HCT116 (cell line): Measurements from ENCODE around the gene KNCN. TPM values are rescaled to one million over a fixed set of nuclear protein-coding genes. Genes with fewer than 3 reads are reported as not detected.
A peak's percentile ranks its signal among the peaks of the same experiment; 100 is the strongest.

Experiments
- ATAC-seq: fragments of 200-7000 bp; cut with Tn5 transposase; 2 replicates; pipeline ENCODE4 v1.9.1; 2020; ENCODE audit warnings: mild to moderate bottlenecking, moderate library complexity
- BruUV-seq: library from RNA; stranded (reverse); fragments of 400-500 nt; replicated peaks from 2 replicates; lab custom pipeline; 2021; lab: Mats Ljungman, UMichigan
- CTCF ChIA-PET: fragments of 300-600 bp; sonication (Branson Sonifier 250); formaldehyde crosslinking; loops from one replicate; lab custom pipeline; 2021; ENCODE audit warnings: antibody characterized with exemption; lab: Charles Lee
- POLR2A ChIA-PET: fragments of 300-600, 350-600 bp; sonication (Branson Sonifier 250); formaldehyde crosslinking; loops from one replicate; lab custom pipeline; 2021; ENCODE audit warnings: antibody characterized with exemption; lab: Charles Lee
- RAD21 ChIA-PET, 2 experiments: fragments of 300-600 bp; sonication (Branson Sonifier 250); formaldehyde crosslinking; loops; one replicate each; lab custom pipeline; 2023; ENCODE audit warnings: low total read pairs in 2 of 2; ENCODE audit not compliant: uncharacterized antibody in 2 of 2, unreplicated experiment in 2 of 2, low non-redundant PET in 1 of 2; lab: Charles Lee
- DNase-seq: peaks from one replicate; pipeline ENCODE4 v3.0.0-alpha.2; 2010; ENCODE audit warnings: low read depth, low spot score
- H2AFZ ChIP-seq: fragments of 200-600 bp; shearing (Covaris generic), sonication (generic); 2 replicates; pipeline ENCODE4 v1.6.1; 2017; ENCODE audit warnings: low read depth, mixed run types, mixed read lengths, antibody characterized with exemption, low read length; ENCODE audit not compliant: poor library complexity, severe bottlenecking
- H3K27ac ChIP-seq: 2 replicates; pipeline ENCODE4 v1.5.1; 2012; ENCODE audit warnings: low read depth, low read length
- H3K27me3 ChIP-seq: fragments of 200-600 bp; sonication (generic); 2 replicates; pipeline ENCODE4 v1.6.1; 2016; ENCODE audit warnings: mixed run types, low read length, mixed read lengths; ENCODE audit not compliant: insufficient read depth
- H3K36me3 ChIP-seq, 2 experiments: fragments of 200-500 bp in 1 of 2; fragments of 200-600 bp in 1 of 2; sonication (Bioruptor generic) in 1 of 2; sonication (generic) in 1 of 2; 2 replicates each; pipeline versions ENCODE4 v1.5.1 to v1.6.1; 2014 to 2016; ENCODE audit warnings: low read length in 2 of 2, inconsistent platforms in 1 of 2, mixed read lengths in 1 of 2, mixed run types in 1 of 2; ENCODE audit not compliant: insufficient read depth in 2 of 2, control insufficient read depth in 1 of 2
- H3K4me1 ChIP-seq, 2 experiments: fragments of 200-600 bp in 1 of 2; sonication (generic) in 1 of 2; 2 replicates each; pipeline versions ENCODE4 v1.5.1 to v1.6.1; 2012 to 2017; ENCODE audit warnings: low read length in 2 of 2, inconsistent platforms in 1 of 2, mild to moderate bottlenecking in 1 of 2, mixed read lengths in 1 of 2, mixed run types in 1 of 2, moderate library complexity in 1 of 2; ENCODE audit not compliant: insufficient read depth in 2 of 2, control insufficient read depth in 1 of 2
- H3K4me2 ChIP-seq: fragments of 200-600 bp; sonication (generic); 2 replicates; pipeline ENCODE4 v1.6.1; 2017; ENCODE audit warnings: mixed run types, low read length, mixed read lengths
- H3K4me3 ChIP-seq, 2 experiments: fragments of 200-600 bp in 1 of 2; sonication (generic) in 1 of 2; replicated peaks in 1 of 2; 2 replicates each; pipeline ENCODE4 v1.5.1; 2011 to 2016; ENCODE audit warnings: low read length in 2 of 2, control low read depth in 1 of 2, low read depth in 1 of 2, mild to moderate bottlenecking in 1 of 2, mixed read lengths in 1 of 2, mixed run types in 1 of 2
- H3K79me2 ChIP-seq: fragments of 200-600 bp; sonication (generic); 2 replicates; pipeline ENCODE4 v1.6.1; 2017; ENCODE audit warnings: mild to moderate bottlenecking, mixed run types, low read length, moderate library complexity, mixed read lengths; ENCODE audit not compliant: insufficient read depth
- H3K9ac ChIP-seq: fragments of 200-600 bp; sonication (generic); 2 replicates; pipeline ENCODE4 v1.6.1; 2016; ENCODE audit warnings: low read length, mixed read lengths
- H3K9me2 ChIP-seq: fragments of 200-600 bp; sonication (generic), shearing (Covaris generic); 2 replicates; pipeline ENCODE4 v1.6.1; 2017; ENCODE audit warnings: mixed run types, mild to moderate bottlenecking, moderate library complexity; ENCODE audit not compliant: insufficient read depth
- H3K9me3 ChIP-seq, 2 experiments: fragments of 200-500 bp in 1 of 2; fragments of 200-600 bp in 1 of 2; sonication (Bioruptor generic) in 1 of 2; sonication (generic) in 1 of 2; 2 replicates each; pipeline ENCODE4 v1.6.1; 2014 to 2017; ENCODE audit warnings: low read length in 2 of 2, mixed read lengths in 2 of 2, inconsistent platforms in 1 of 2, low read depth in 1 of 2, mild to moderate bottlenecking in 1 of 2, mixed run types in 1 of 2, moderate library complexity in 1 of 2; ENCODE audit not compliant: control insufficient read depth in 1 of 2, insufficient read depth in 1 of 2
- H4K20me1 ChIP-seq: fragments of 200-600 bp; sonication (generic), shearing (Covaris generic); 2 replicates; pipeline ENCODE4 v1.6.1; 2017; ENCODE audit warnings: mixed run types, mild to moderate bottlenecking, moderate library complexity; ENCODE audit not compliant: insufficient read depth
- ATF3 ChIP-seq: IDR thresholded peaks from 2 replicates; pipeline ENCODE4 v1.6.1; 2012
- CTCF ChIP-seq, 3 experiments: fragments of 200-600 bp in 1 of 3; sonication (generic) in 1 of 3; IDR thresholded peaks in 2 of 3; conservative IDR thresholded peaks in 1 of 3; 2 replicates each; pipeline ENCODE4 v1.5.1; 2012 to 2017; ENCODE audit warnings: low read depth in 2 of 3, low read length in 2 of 3, antibody characterized with exemption in 1 of 3, borderline replicate concordance in 1 of 3, control low read depth in 1 of 3, mild to moderate bottlenecking in 1 of 3, mixed read lengths in 1 of 3, mixed run types in 1 of 3, moderate library complexity in 1 of 3; ENCODE audit not compliant: insufficient read depth in 1 of 3
- JUND ChIP-seq: IDR thresholded peaks from 2 replicates; pipeline ENCODE4 v1.6.1; 2012
- POLR2A ChIP-seq: IDR thresholded peaks from 2 replicates; pipeline ENCODE4 v1.7.0; 2011; ENCODE audit warnings: borderline replicate concordance; ENCODE audit not compliant: insufficient read depth, insufficient read length; ENCODE audit errors: extremely low read depth
- RAD21 ChIP-seq: IDR thresholded peaks from 2 replicates; pipeline ENCODE4 v1.6.1; 2012; ENCODE audit warnings: low read depth, mild to moderate bottlenecking
- SIN3A ChIP-seq: IDR thresholded peaks from 2 replicates; pipeline ENCODE4 v1.6.1; 2012; ENCODE audit warnings: low read depth
- SP1 ChIP-seq: IDR thresholded peaks from 2 replicates; pipeline ENCODE4 v1.6.1; 2012; ENCODE audit warnings: low read depth
- SRF ChIP-seq: IDR thresholded peaks from 2 replicates; pipeline ENCODE4 v1.6.1; 2012; ENCODE audit warnings: low read depth
- YY1 ChIP-seq: IDR thresholded peaks from 2 replicates; pipeline ENCODE4 v1.6.1; 2011; ENCODE audit warnings: low read length, low read depth, moderate library complexity, mild to moderate bottlenecking; ENCODE audit not compliant: insufficient replicate concordance; ENCODE audit errors: extremely low read depth
- ZFX ChIP-seq: fragments of 450-650 bp; IDR thresholded peaks from 2 replicates; pipeline ENCODE4 v1.6.1; 2017
- intact Hi-C: fragments of 100-400 bp; cut with micrococcal nuclease; formaldehyde crosslinking; loops from 2 replicates; pipeline ENCODE4 v1.10.0; 2022
- total RNA-seq: library from RNA; stranded (reverse); gene quantifications from one replicate; pipeline ENCODE4 v1.2.1, GENCODE V29; 2021; ENCODE audit not compliant: unreplicated experiment

KNCN gene
- total RNA-seq, 1 experiment from 2014 or later: not detected

GRCh38 chr1:46532095-46532494 lies 19.4 kb downstream of the KNCN start:
- Histone ChIP-seq H4K20me1 (no peaks in the 10 kb centered on the region), H3K27me3 (no peaks in the 10 kb centered on the region), H3K4me1 (peaks cover 2 to 13% of the 10 kb centered on the region in 2 experiments; a peak in 3 of 4 replicates), H3K9me3 (no peaks in the 10 kb centered on the region), H3K9ac (no peak overlapping the region), H3K9me2 (no peaks in the 10 kb centered on the region), H3K79me2 (no peaks in the 10 kb centered on the region), H3K27ac (no peak overlapping the region), H3K36me3 (no peaks in the 10 kb centered on the region), H2AFZ (no peak overlapping the region), H3K4me3 (no peak overlapping the region), H3K4me2 (no peak overlapping the region)
- intact Hi-C loops: no loop called here
- TF ChIP-seq ATF3 (no peak), RAD21 (no peak), SRF (no peak), SP1 (no peak), POLR2A (no peak), JUND (no peak), SIN3A (no peak), ZFX (no peak)
- POLR2A ChIA-PET: no interaction called here
- CTCF ChIA-PET: interaction anchor here (0.6 to 1.3 kb wide), 3 partner anchors 16 to 193 kb away, joined by 3 to 5 read pairs (median 5); no protein-coding TSS in a partner anchor
- no TSS peak for BruUV-seq
- ATAC-seq (no peak), DNase-seq (no peak)
- RAD21 ChIA-PET: no interaction called here

GRCh38 chr1:46530791-46531409 lies 20.5 kb downstream of the KNCN start:
- BruUV-seq: no TSS peak
- H4K20me1 ChIP-seq: no peaks in the 10 kb centered on the region
- peak; percentile 39 for ATAC-seq
- CTCF ChIA-PET: interaction anchor here (1.3 to 5.5 kb wide), 3 partner anchors 17 to 85 kb away, joined by 5 to 67 read pairs (median 8); no protein-coding TSS in a partner anchor
- RAD21 ChIA-PET: interaction anchor here in 1 of 2 experiments (0.5 kb wide), 1 partner anchor 124 kb away, joined by 3 read pairs; no protein-coding TSS in a partner anchor
- H3K9me3 ChIP-seq: no peaks in the 10 kb centered on the region
- TF ChIP-seq CTCF (IDR thresholded peaks at IDR 0.05 in 2 of 3, conservative IDR thresholded peaks at IDR 0.05 in 1 of 3; ENCODE audit: borderline replicate concordance in 1 of 3, insufficient read depth in 1 of 3, low read depth in 2 of 3, low read length in 2 of 3): peak; percentile 12 to 38 (median 38); a peak in 4 of 6 replicates
- peak; percentile 37; the same call in 1 of the 2 replicates for TF ChIP-seq RAD21
- no peak for TF ChIP-seq YY1
- TF ChIP-seq, all 23 proteins: peak for 2
- Histone ChIP-seq H3K9me2 (no peaks in the 10 kb centered on the region), H3K4me1 (peaks cover 2 to 13% of the 10 kb centered on the region in 2 experiments; a peak in 3 of 4 replicates), H3K9ac (no peak overlapping the region), H3K36me3 (no peaks in the 10 kb centered on the region), H3K27me3 (no peaks in the 10 kb centered on the region), H3K4me2 (peak overlapping the region; percentile 3; the same call in 1 of the 2 replicates), H3K27ac (no peak overlapping the region), H3K4me3 (no peak overlapping the region), H2AFZ (no peak overlapping the region), H3K79me2 (no peaks in the 10 kb centered on the region)
- POLR2A ChIA-PET: no interaction called here
- intact Hi-C loops: no loop called here
- DNase-seq: no peak
